Measurements from ENCODE around the gene ZNF23.

The ZNF23 gene

DNA sequence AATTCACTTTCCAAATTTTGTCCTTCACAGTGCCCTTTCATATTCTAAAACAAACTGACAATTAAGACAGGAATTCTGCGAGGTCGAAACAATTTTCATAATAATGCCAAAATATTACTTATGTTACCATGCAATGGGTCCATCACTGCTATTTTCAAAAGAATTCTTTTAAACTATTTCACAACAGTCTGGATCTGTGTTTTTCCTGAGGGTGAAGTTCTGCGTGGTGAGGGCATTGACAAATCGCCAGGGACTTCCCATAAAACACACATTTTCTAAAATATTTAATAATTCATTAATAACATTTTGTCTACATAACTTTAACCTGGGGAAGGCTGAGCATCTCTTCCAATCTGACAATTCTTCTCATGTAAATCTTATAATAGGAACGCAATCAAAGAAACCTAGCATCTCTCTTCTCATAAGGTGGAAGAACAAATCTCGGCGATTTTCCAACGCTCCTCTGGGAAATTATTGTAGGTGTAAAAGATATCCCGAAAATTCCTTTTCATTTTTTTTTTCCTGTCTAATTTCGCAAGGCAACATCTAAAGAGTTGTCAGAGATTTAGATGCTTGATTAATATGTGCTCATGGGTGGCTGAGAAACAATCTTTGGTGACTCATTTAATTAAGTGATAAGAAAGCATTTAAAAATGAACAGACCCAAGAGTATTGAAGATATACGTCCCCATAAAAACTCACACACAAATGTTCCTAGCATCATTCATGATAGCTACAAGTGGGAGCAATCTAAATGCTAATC lies 62.1 kb downstream of the ZNF23 start:
- H3K27ac ChIP-seq, result no peak overlapping the region
- TF ChIP-seq, protein P1, sequence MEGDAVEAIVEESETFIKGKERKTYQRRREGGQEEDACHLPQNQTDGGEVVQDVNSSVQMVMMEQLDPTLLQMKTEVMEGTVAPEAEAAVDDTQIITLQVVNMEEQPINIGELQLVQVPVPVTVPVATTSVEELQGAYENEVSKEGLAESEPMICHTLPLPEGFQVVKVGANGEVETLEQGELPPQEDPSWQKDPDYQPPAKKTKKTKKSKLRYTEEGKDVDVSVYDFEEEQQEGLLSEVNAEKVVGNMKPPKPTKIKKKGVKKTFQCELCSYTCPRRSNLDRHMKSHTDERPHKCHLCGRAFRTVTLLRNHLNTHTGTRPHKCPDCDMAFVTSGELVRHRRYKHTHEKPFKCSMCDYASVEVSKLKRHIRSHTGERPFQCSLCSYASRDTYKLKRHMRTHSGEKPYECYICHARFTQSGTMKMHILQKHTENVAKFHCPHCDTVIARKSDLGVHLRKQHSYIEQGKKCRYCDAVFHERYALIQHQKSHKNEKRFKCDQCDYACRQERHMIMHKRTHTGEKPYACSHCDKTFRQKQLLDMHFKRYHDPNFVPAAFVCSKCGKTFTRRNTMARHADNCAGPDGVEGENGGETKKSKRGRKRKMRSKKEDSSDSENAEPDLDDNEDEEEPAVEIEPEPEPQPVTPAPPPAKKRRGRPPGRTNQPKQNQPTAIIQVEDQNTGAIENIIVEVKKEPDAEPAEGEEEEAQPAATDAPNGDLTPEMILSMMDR (IDR thresholded peaks at IDR 0.05), result no peak
- no peak for TF ChIP-seq ZFX (IDR thresholded peaks at IDR 0.05; ENCODE audit: borderline replicate concordance)
